ENCODE measurements around the gene MTHFD2.

The MTHFD2 gene

DNA sequence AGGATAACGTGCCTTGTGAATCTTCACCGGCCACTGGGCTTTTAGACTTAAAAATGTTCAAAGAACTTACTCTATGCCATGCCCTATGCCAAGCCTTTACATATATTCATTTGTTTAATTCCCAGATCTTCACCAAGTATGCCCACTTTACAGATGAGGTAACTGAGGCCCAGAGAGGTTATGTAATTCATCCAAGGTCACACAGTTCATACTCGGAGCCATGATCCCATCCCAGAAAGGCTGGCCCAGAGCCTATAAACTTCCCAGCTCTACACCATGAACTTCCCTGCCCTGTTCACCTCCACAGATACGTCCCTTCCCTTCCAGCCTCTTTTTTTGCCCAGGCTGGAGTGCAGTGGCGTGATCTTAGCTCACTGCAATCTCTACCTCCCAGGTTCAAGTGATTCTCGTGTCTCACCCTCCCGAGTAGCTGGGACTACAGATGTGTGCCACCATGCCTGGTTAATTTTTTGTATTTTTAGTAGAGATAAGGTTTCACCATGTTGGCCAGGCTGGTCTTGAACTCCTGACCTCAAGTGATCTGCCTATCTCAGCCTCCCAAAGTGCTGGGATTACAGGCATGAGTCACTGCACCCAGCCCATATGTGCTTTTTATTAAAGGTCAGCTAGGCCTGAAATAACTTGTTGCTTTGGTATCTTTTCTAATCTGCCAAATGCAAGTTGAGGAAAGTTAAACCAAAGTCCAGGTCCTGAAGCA is 44.1 kb downstream of the MTHFD2 start:
- Histone ChIP-seq H4K91ac (ENCODE audit: low read length) (no peak overlapping the region), H3K23ac (ENCODE audit: low read length in 2 of 2) (no peak overlapping the region), H2AK5ac (ENCODE audit: low read length, severe bottlenecking) (no peak overlapping the region), H3K36me3 (ENCODE audit: control insufficient read depth in 1 of 2, insufficient read depth in 2 of 2, low read depth in 1 of 2, low read length in 2 of 2) (no peaks in the 10 kb centered on the region), H2BK15ac (ENCODE audit: low read depth, poor library complexity, severe bottlenecking) (no peak overlapping the region), H3K14ac (ENCODE audit: low read length in 2 of 2) (no peak overlapping the region), H3K27me3 (ENCODE audit: control insufficient read depth in 1 of 2, insufficient read depth in 1 of 2, low read length in 2 of 2) (no peaks in the 10 kb centered on the region), H3K27ac (ENCODE audit: low read length, poor library complexity, severe bottlenecking) (no peak overlapping the region), H3K18ac (ENCODE audit: low read depth in 1 of 2, low read length in 2 of 2) (no peak overlapping the region), H3K9me3 (ENCODE audit: control insufficient read depth, low read length) (peaks cover 4% of the 10 kb centered on the region), H4K8ac (ENCODE audit: low read length) (no peak overlapping the region), H3K4me3 (ENCODE audit: insufficient read depth in 1 of 2, low read depth in 1 of 2, low read length in 2 of 2) (no peak overlapping the region), H3K9ac (ENCODE audit: low read length) (no peak overlapping the region), H2BK5ac (ENCODE audit: low read depth, low read length, poor library complexity, severe bottlenecking) (no peak overlapping the region), H2BK120ac (ENCODE audit: low read depth, low read length) (no peak overlapping the region), H3K79me1 (replicated peaks; ENCODE audit: low read length, poor library complexity, severe bottlenecking) (no peaks in the 10 kb centered on the region), H3K4ac (ENCODE audit: low read depth in 1 of 2, low read length in 2 of 2) (no peak overlapping the region), H2BK12ac (ENCODE audit: low read length in 2 of 2) (no peak overlapping the region), H3K4me1 (ENCODE audit: control insufficient read depth, insufficient read depth, low read depth, low read length) (no peaks in the 10 kb centered on the region), H2AFZ (ENCODE audit: low read depth, low read length) (no peak overlapping the region), H3K4me2 (ENCODE audit: low read length, poor library complexity, severe bottlenecking) (no peak overlapping the region)
- DNase-seq: no peak
- WGBS: 96% methylated on average over 7 of the region's 7 CpGs

DNA sequence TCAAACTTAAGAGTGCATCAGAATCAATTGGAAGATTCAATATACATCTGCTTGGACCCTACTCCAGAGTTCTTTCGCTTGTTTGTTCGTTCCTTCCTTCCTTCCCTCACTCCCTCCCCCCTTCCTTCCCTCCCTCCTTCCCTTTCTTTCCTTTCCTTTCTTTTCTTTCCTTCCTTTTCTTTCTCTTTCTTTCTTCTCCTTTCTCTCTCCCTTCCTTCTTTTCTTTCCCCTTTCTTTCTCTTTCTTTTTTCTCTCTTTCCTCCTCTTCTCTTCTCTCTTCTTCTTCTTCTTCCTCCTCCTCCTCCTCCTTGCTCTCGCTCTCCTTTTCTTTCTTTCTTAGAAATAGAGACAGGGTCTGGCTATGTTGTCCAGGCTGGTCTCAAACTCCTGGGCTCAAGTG is 45.9 kb downstream of the MTHFD2 start:
- no peak overlapping the region for H2BK5ac ChIP-seq (ENCODE audit: low read depth, low read length, poor library complexity, severe bottlenecking)
- no peak overlapping the region for H3K4ac ChIP-seq (ENCODE audit: low read depth in 1 of 2, low read length in 2 of 2)
- H3K4me2 ChIP-seq (ENCODE audit: low read length, poor library complexity, severe bottlenecking): no peak overlapping the region
- H4K8ac ChIP-seq (ENCODE audit: low read length): no peak overlapping the region
- no peak overlapping the region for H3K23ac ChIP-seq (ENCODE audit: low read length in 2 of 2)
- H3K4me1 ChIP-seq (ENCODE audit: control insufficient read depth, insufficient read depth, low read depth, low read length): no peaks in the 10 kb centered on the region
- 90% methylated on average over 3 of the region's 3 CpGs for WGBS
- H2BK120ac ChIP-seq (ENCODE audit: low read depth, low read length): no peak overlapping the region
- H3K14ac ChIP-seq (ENCODE audit: low read length in 2 of 2): no peak overlapping the region
- H2BK12ac ChIP-seq (ENCODE audit: low read length in 2 of 2): no peak overlapping the region
- H2AK5ac ChIP-seq (ENCODE audit: low read length, severe bottlenecking): no peak overlapping the region
- H3K36me3 ChIP-seq (ENCODE audit: control insufficient read depth in 1 of 2, insufficient read depth in 2 of 2, low read depth in 1 of 2, low read length in 2 of 2): no peaks in the 10 kb centered on the region
- no peak overlapping the region for H2BK15ac ChIP-seq (ENCODE audit: low read depth, poor library complexity, severe bottlenecking)
- no peak overlapping the region for H3K4me3 ChIP-seq (ENCODE audit: insufficient read depth in 1 of 2, low read depth in 1 of 2, low read length in 2 of 2)
- H3K9me3 ChIP-seq (ENCODE audit: control insufficient read depth, low read length): peaks cover 2% of the 10 kb centered on the region
- no peak overlapping the region for H2AFZ ChIP-seq (ENCODE audit: low read depth, low read length)
- H4K91ac ChIP-seq (ENCODE audit: low read length): no peak overlapping the region
- H3K79me1 ChIP-seq (replicated peaks; ENCODE audit: low read length, poor library complexity, severe bottlenecking): no peaks in the 10 kb centered on the region
- no peak overlapping the region for H3K18ac ChIP-seq (ENCODE audit: low read depth in 1 of 2, low read length in 2 of 2)
- H3K9ac ChIP-seq (ENCODE audit: low read length): no peak overlapping the region
- peaks cover 0 to 3% of the 10 kb centered on the region in 2 experiments for H3K27me3 ChIP-seq (ENCODE audit: control insufficient read depth in 1 of 2, insufficient read depth in 1 of 2, low read length in 2 of 2)
- H3K27ac ChIP-seq (ENCODE audit: low read length, poor library complexity, severe bottlenecking): no peak overlapping the region
- DNase-seq: no peak

DNA sequence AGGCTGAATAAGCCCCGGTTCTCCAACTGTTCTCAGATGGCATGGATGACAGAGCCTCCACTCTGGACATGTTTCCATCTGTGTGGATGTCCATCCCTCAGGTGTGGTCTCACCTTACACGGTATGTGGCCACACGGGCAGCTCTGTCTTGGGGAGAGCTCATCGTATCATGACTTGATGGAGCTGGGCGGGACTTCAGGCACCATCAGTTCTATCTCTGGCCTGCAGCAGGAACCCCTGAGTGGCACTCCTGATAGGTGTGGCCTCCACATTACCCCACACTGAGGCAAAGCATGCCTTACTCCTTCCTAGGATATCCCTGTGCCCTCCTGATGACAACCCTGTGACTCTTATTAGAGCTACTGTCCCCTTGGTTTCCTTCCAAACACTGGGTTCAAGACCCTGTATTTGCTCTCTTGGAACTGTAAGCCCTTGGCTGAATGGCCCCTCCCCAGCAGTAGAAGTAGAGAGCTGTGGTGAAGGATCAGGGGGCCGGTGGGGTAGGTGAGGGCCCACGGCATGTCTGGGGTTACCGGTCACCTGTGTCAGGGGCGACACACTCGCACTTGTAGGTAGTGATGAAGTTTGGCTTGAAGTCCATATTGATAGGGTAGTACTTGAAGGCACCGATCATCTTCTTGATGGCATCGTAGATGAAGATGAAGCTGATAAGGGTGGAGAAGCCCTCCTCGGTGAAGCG is 48.2 kb downstream of the MTHFD2 start:
- 91% methylated on average over 14 of the region's 14 CpGs for WGBS
- H3K18ac ChIP-seq (ENCODE audit: low read depth in 1 of 2, low read length in 2 of 2): no peak overlapping the region

DNA sequence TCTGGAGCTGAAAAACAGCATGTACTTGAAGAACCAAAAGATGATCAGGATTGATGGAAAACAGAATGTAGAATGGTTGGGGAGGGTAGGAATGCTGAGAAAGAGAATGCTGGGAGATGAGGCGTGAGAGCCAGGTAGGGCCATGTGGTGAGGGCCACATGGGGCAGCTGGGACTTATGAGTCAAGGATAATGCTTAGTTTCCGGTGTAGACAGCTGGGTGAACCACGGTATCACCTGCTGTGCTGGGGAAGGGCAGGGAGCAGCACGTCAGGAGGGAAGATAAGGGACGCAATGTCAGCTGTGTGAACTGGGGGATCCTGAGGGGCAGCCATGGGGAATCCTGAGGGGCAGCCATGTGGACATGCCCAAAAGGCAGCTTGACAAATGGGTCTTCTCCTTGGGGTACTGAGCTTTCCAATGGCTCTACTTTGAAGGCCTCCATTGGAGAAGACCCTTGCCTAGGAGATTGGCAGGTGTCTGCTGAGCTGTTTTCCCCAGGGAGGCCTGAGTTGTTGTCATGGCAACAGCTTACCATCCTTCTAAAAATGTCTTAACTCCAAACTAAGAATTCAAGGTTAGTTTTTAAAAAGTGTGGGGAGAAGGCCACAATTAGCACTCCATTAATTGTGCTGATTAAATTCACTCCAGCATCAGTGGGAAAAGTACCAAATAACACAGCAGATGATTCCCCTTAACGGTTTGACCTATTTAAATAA is 51.1 kb downstream of the MTHFD2 start:
- no peak overlapping the region for H3K9ac ChIP-seq (ENCODE audit: low read length)
- H2BK12ac ChIP-seq (ENCODE audit: low read length in 2 of 2): no peak overlapping the region
- WGBS: 69% methylated on average over 5 of the region's 6 CpGs
- no peak overlapping the region for H2AK5ac ChIP-seq (ENCODE audit: low read length, severe bottlenecking)
- no peak overlapping the region for H2BK15ac ChIP-seq (ENCODE audit: low read depth, poor library complexity, severe bottlenecking)
- H3K27me3 ChIP-seq (ENCODE audit: control insufficient read depth in 1 of 2, insufficient read depth in 1 of 2, low read length in 2 of 2): peaks cover 0 to 34% of the 10 kb centered on the region in 2 experiments
- H3K4me1 ChIP-seq (ENCODE audit: control insufficient read depth, insufficient read depth, low read depth, low read length): peaks cover 2% of the 10 kb centered on the region
- H4K91ac ChIP-seq (ENCODE audit: low read length): no peak overlapping the region
- H3K9me3 ChIP-seq (ENCODE audit: control insufficient read depth, low read length): no peaks in the 10 kb centered on the region
- H3K23ac ChIP-seq (ENCODE audit: low read length in 2 of 2): no peak overlapping the region
- H2BK5ac ChIP-seq (ENCODE audit: low read depth, low read length, poor library complexity, severe bottlenecking): no peak overlapping the region
- no peak overlapping the region for H2BK120ac ChIP-seq (ENCODE audit: low read depth, low read length)
- H3K14ac ChIP-seq (ENCODE audit: low read length in 2 of 2): no peak overlapping the region
- no peak for DNase-seq
- H3K4me2 ChIP-seq (ENCODE audit: low read length, poor library complexity, severe bottlenecking): no peak overlapping the region
- H2AFZ ChIP-seq (ENCODE audit: low read depth, low read length): no peak overlapping the region
- no peak overlapping the region for H3K18ac ChIP-seq (ENCODE audit: low read depth in 1 of 2, low read length in 2 of 2)
- H4K8ac ChIP-seq (ENCODE audit: low read length): no peak overlapping the region
- no peak overlapping the region for H3K27ac ChIP-seq (ENCODE audit: low read length, poor library complexity, severe bottlenecking)
- H3K4ac ChIP-seq (ENCODE audit: low read depth in 1 of 2, low read length in 2 of 2): no peak overlapping the region
- no peak overlapping the region for H3K4me3 ChIP-seq (ENCODE audit: insufficient read depth in 1 of 2, low read depth in 1 of 2, low read length in 2 of 2)
- no peaks in the 10 kb centered on the region for H3K79me1 ChIP-seq (replicated peaks; ENCODE audit: low read length, poor library complexity, severe bottlenecking)
- no peaks in the 10 kb centered on the region for H3K36me3 ChIP-seq (ENCODE audit: control insufficient read depth in 1 of 2, insufficient read depth in 2 of 2, low read depth in 1 of 2, low read length in 2 of 2)

More for the DNA sequence above, 48.2 kb downstream of the MTHFD2 start:
- no peaks in the 10 kb centered on the region for H3K36me3 ChIP-seq (ENCODE audit: control insufficient read depth in 1 of 2, insufficient read depth in 2 of 2, low read depth in 1 of 2, low read length in 2 of 2)
- no peak overlapping the region for H4K8ac ChIP-seq (ENCODE audit: low read length)
- no peak overlapping the region for H2AFZ ChIP-seq (ENCODE audit: low read depth, low read length)
- no peak overlapping the region for H3K9ac ChIP-seq (ENCODE audit: low read length)
- H2BK15ac ChIP-seq (ENCODE audit: low read depth, poor library complexity, severe bottlenecking): no peak overlapping the region
- H3K27ac ChIP-seq (ENCODE audit: low read length, poor library complexity, severe bottlenecking): no peak overlapping the region
- H3K14ac ChIP-seq (ENCODE audit: low read length in 2 of 2): no peak overlapping the region
- H3K27me3 ChIP-seq (ENCODE audit: control insufficient read depth in 1 of 2, insufficient read depth in 1 of 2, low read length in 2 of 2): peaks cover 0 to 18% of the 10 kb centered on the region in 2 experiments
- H2BK12ac ChIP-seq (ENCODE audit: low read length in 2 of 2): no peak overlapping the region
- H3K4me1 ChIP-seq (ENCODE audit: control insufficient read depth, insufficient read depth, low read depth, low read length): peaks cover 2% of the 10 kb centered on the region
- H2BK120ac ChIP-seq (ENCODE audit: low read depth, low read length): no peak overlapping the region
- no peak overlapping the region for H4K91ac ChIP-seq (ENCODE audit: low read length)
- no peak overlapping the region for H3K4me3 ChIP-seq (ENCODE audit: insufficient read depth in 1 of 2, low read depth in 1 of 2, low read length in 2 of 2)
- no peak overlapping the region for H3K4ac ChIP-seq (ENCODE audit: low read depth in 1 of 2, low read length in 2 of 2)
- no peak overlapping the region for H2BK5ac ChIP-seq (ENCODE audit: low read depth, low read length, poor library complexity, severe bottlenecking)
- no peak overlapping the region for H2AK5ac ChIP-seq (ENCODE audit: low read length, severe bottlenecking)
- H3K23ac ChIP-seq (ENCODE audit: low read length in 2 of 2): no peak overlapping the region
- H3K9me3 ChIP-seq (ENCODE audit: control insufficient read depth, low read length): no peaks in the 10 kb centered on the region
- H3K4me2 ChIP-seq (ENCODE audit: low read length, poor library complexity, severe bottlenecking): no peak overlapping the region
- H3K79me1 ChIP-seq (replicated peaks; ENCODE audit: low read length, poor library complexity, severe bottlenecking): no peaks in the 10 kb centered on the region
- DNase-seq: no peak

Measured in mesenchymal stem cell (in vitro differentiated cells and primary cell).